Nephron (organoid): ENCODE results near the gene SLC17A3.
A peak's percentile ranks its signal among the peaks of the same experiment; 100 is the strongest.

Experiments
- H3K27ac Mint-ChIP-seq, 3 experiments: 2 replicates each; pipeline ENCODE4 v1.8.0; 2020; ENCODE audit warnings: mixed read lengths in 3 of 3, mild to moderate bottlenecking in 2 of 3, moderate library complexity in 1 of 3
- H3K27me3 Mint-ChIP-seq: 2 replicates; pipeline ENCODE4 v1.8.0; 2021; ENCODE audit warnings: low read depth, mild to moderate bottlenecking, moderate library complexity, mixed read lengths
- H3K36me3 Mint-ChIP-seq: 2 replicates; pipeline ENCODE4 v1.8.0; 2020; ENCODE audit warnings: low read depth, mixed read lengths
- H3K4me1 Mint-ChIP-seq: 2 replicates; pipeline ENCODE4 v1.8.0; 2020; ENCODE audit warnings: mixed read lengths
- H3K4me3 Mint-ChIP-seq, 3 experiments: 2 replicates each; pipeline ENCODE4 v1.8.0; 2020; ENCODE audit warnings: mild to moderate bottlenecking in 3 of 3, mixed read lengths in 3 of 3, moderate library complexity in 2 of 3
- H3K9me3 Mint-ChIP-seq: 2 replicates; pipeline ENCODE4 v1.8.0; 2020; ENCODE audit warnings: mixed read lengths
- CTCF ChIP-seq, 3 experiments: fragments of 200-600 bp; sonication (generic); IDR thresholded peaks; one replicate each; pipeline ENCODE4 v1.5.0; 2021; ENCODE audit warnings: antibody characterized with exemption in 3 of 3; ENCODE audit not compliant: unreplicated experiment in 3 of 3

SLC17A3 gene

DNA sequence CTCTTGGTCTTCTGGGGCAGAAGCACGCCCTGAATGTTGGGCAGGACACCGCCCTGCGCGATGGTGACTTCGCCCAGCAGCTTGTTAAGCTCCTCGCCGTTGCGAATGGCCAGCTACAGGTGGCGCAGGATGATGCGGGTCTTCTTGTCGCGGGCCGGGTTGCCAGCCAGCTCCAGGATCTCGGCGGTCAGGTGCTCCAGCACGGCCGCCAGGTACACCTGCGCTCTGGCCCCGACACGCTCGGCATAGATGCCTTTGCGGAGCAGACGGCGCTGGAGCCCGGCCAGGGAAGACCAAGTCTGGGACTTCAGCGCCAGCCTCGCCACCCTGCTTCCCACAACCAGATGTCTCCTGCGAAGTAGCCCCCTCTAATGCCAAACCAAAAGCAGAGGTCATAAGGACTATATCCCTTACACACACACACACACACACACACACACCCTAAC is 8.0 kb upstream of the SLC17A3 start:
- H3K9me3 Mint-ChIP-seq = peaks cover 2% of the 10 kb centered on the region
- H3K4me3 Mint-ChIP-seq = no peak overlapping the region
- peaks cover 3% of the 10 kb centered on the region for H3K36me3 Mint-ChIP-seq
- no peak overlapping the region for H3K27ac Mint-ChIP-seq
- H3K27me3 Mint-ChIP-seq = no peaks in the 10 kb centered on the region
- no peak for TF ChIP-seq CTCF (IDR thresholded peaks at IDR 0.05; ENCODE audit: unreplicated experiment in 3 of 3)
- H3K4me1 Mint-ChIP-seq = no peaks in the 10 kb centered on the region

GRCh38 chr6:25880601-25881000 is 6.6 kb upstream of the SLC17A3 start:
- H3K9me3 Mint-ChIP-seq = no peaks in the 10 kb centered on the region
- H3K4me3 Mint-ChIP-seq = no peak overlapping the region
- TF ChIP-seq CTCF (IDR thresholded peaks at IDR 0.05; ENCODE audit: unreplicated experiment in 3 of 3) = no peak
- H3K4me1 Mint-ChIP-seq = no peaks in the 10 kb centered on the region
- H3K36me3 Mint-ChIP-seq = no peaks in the 10 kb centered on the region
- no peaks in the 10 kb centered on the region for H3K27me3 Mint-ChIP-seq
- no peak overlapping the region for H3K27ac Mint-ChIP-seq

DNA sequence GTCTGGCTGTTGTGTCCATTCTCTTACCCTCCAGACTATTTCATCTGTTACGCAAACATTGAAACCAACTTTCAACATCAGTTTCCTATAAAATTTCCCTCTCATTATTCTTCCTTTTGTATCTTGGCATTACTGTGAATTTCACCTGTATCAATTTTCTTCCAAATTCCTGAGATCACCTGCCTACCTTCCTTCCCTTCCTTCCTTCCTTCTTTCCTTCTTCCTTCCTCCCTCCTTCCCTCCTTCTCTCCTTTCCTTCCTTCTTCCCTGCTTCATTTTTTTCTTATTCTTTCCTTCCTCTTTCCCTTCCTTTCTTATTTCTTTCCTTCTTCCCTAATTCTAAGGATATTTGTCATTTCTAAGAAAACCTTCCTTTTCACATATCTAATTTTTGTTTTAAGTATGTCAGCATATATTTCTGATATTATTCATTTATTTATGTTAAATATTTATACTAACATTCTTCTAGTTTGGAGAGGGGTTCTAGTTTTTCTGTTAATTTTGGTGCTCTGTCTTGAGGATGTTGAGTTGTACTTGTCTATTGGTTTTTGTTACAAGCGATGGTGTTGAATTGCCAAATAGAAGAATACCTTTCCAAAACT is 4.8 kb upstream of the SLC17A3 start:
- TF ChIP-seq CTCF (IDR thresholded peaks at IDR 0.05; ENCODE audit: unreplicated experiment in 3 of 3) = no peak
- Mint-ChIP-seq H3K9me3 (no peaks in the 10 kb centered on the region), H3K4me1 (no peaks in the 10 kb centered on the region), H3K27me3 (no peaks in the 10 kb centered on the region), H3K36me3 (no peaks in the 10 kb centered on the region), H3K4me3 (no peak overlapping the region), H3K27ac (no peak overlapping the region)

DNA sequence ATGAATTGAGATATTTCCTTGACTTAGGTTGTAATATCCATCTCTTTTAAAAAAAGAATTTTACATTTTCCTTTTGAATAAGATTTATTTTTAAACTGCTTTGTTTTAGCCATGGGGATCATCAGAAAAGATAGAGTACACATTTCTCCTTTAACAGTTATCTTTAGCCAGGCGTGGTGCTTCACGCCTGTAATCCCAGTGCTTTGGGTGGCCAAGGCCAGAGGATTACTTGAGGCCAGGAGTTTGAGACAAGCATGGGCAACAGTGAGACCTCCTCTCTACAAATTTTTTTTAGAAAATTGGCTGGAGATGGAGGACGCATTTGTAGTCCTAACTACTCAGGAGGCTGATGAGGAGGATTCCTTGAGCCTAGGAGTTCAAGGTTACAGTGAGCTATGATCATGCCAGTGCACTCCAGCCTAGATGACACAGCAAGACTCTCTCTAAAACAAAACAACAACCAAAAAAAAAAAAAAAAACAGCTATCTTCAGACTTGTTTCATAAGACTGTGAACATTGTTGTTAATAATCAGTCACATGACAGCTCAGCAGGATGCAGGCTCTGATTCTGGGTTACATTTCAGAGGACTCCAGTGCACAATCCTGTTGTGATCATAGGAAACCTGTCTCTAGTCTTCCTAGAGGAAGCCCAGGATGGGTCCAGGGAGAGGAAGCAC is 2.0 kb upstream of the SLC17A3 start:
- Mint-ChIP-seq H3K4me1 (no peaks in the 10 kb centered on the region), H3K4me3 (no peak overlapping the region)

GRCh38 chr6:25875563-25875905 is 1.5 kb upstream of the SLC17A3 start:
- H3K4me3 Mint-ChIP-seq = peak overlapping the region in 1 of 3 experiments; percentile 3
- no peaks in the 10 kb centered on the region for H3K4me1 Mint-ChIP-seq
- no peak for TF ChIP-seq CTCF (IDR thresholded peaks at IDR 0.05; ENCODE audit: unreplicated experiment in 3 of 3)
- peaks cover 3% of the 10 kb centered on the region for H3K9me3 Mint-ChIP-seq
- H3K27ac Mint-ChIP-seq = peak overlapping the region in 2 of 3 experiments; percentile 10 to 63
- H3K27me3 Mint-ChIP-seq = no peaks in the 10 kb centered on the region
- no peaks in the 10 kb centered on the region for H3K36me3 Mint-ChIP-seq

More for the DNA sequence above, 2.0 kb upstream of the SLC17A3 start:
- H3K27me3 Mint-ChIP-seq = no peaks in the 10 kb centered on the region
- no peaks in the 10 kb centered on the region for H3K36me3 Mint-ChIP-seq
- peaks cover 3% of the 10 kb centered on the region for H3K9me3 Mint-ChIP-seq
- H3K27ac Mint-ChIP-seq = peak overlapping the region in 2 of 3 experiments; percentile 10 to 63
- no peak for TF ChIP-seq CTCF (IDR thresholded peaks at IDR 0.05; ENCODE audit: unreplicated experiment in 3 of 3)
